SU-DHL-6 (cell line): Measurements from ENCODE around the gene HOPX.

Experiments
- H2AFZ ChIP-seq: fragments of 200-600 bp; sonication (generic); 2 replicates; pipeline ENCODE4 v1.6.1; 2014; ENCODE audit warnings: low read depth, mild to moderate bottlenecking, moderate library complexity, mixed read lengths, antibody characterized with exemption, low read length; ENCODE audit not compliant: severe bottlenecking
- H3F3A ChIP-seq: fragments of 200-600 bp; shearing (Covaris generic); 2 replicates; pipeline ENCODE4 v1.6.0; 2016; ENCODE audit warnings: antibody characterized with exemption, mild to moderate bottlenecking; ENCODE audit not compliant: insufficient read depth
- H3K27ac ChIP-seq: fragments of 200-600 bp; sonication (generic); 2 replicates; pipeline ENCODE4 v1.5.1; 2016; ENCODE audit warnings: low read depth, mild to moderate bottlenecking, low read length, moderate library complexity, mixed read lengths
- H3K27me3 ChIP-seq: fragments of 200-600 bp; sonication (generic), shearing (Covaris generic); 2 replicates; pipeline ENCODE4 v1.6.0; 2014; ENCODE audit warnings: mild to moderate bottlenecking, low read length
- H3K36me3 ChIP-seq: fragments of 200-600 bp; sonication (generic); 2 replicates; pipeline ENCODE4 v1.6.1; 2014; ENCODE audit warnings: mild to moderate bottlenecking, low read length, mixed read lengths
- H3K4me2 ChIP-seq: fragments of 300-600, 200-600 bp; shearing (Covaris generic), sonication (generic); 2 replicates; pipeline ENCODE4 v1.6.0; 2014; ENCODE audit warnings: low read length, low read depth, mild to moderate bottlenecking; ENCODE audit not compliant: poor library complexity, severe bottlenecking
- H3K4me3 ChIP-seq: fragments of 200-600 bp; sonication (generic); 2 replicates; pipeline ENCODE4 v1.5.1; 2014; ENCODE audit warnings: antibody characterized with exemption, low read length, mild to moderate bottlenecking, mixed read lengths; ENCODE audit not compliant: insufficient read depth, poor library complexity, severe bottlenecking
- H3K79me2 ChIP-seq: fragments of 200-600 bp; sonication (generic); 2 replicates; pipeline ENCODE4 v1.6.1; 2014; ENCODE audit warnings: mild to moderate bottlenecking, low read length, moderate library complexity; ENCODE audit not compliant: insufficient read depth
- H3K9ac ChIP-seq: fragments of 200-600 bp; sonication (generic); 2 replicates; pipeline ENCODE4 v1.7.0; 2014; ENCODE audit warnings: mild to moderate bottlenecking, low read length
- H3K9me2 ChIP-seq: fragments of 200-600 bp; sonication (generic); replicated peaks from 2 replicates; pipeline ENCODE4 v1.6.1; 2014; ENCODE audit warnings: low read length; ENCODE audit not compliant: insufficient read depth
- H3K9me3 ChIP-seq: fragments of 200-600 bp; sonication (generic); 2 replicates; pipeline ENCODE4 v1.6.1; 2014; ENCODE audit warnings: low read length, mixed read lengths; ENCODE audit not compliant: insufficient read depth
- H4K20me1 ChIP-seq: fragments of 200-600 bp; sonication (generic); 2 replicates; pipeline ENCODE4 v1.6.1; 2014; ENCODE audit warnings: low read depth, mild to moderate bottlenecking, antibody characterized with exemption, low read length, moderate library complexity, mixed read lengths
- CTCF ChIP-seq: fragments of 200-600 bp; sonication (generic); IDR thresholded peaks from one replicate; pipeline ENCODE4 v1.5.1; 2017; ENCODE audit warnings: antibody characterized with exemption, mild to moderate bottlenecking, low read length, moderate library complexity; ENCODE audit not compliant: insufficient read depth, poor library complexity, severe bottlenecking
- EZH2phosphoT487 ChIP-seq: fragments of 200-600 bp; sonication (generic), shearing (Covaris generic); conservative IDR thresholded peaks from 2 replicates; pipeline ENCODE4 v1.6.1; 2018; ENCODE audit warnings: mild to moderate bottlenecking, antibody characterized with exemption, low read length, moderate library complexity, mixed read lengths

HOPX gene

GRCh38 chr4:56708146-56708545 lies 27.1 kb upstream of the HOPX start:
- no peak for TF ChIP-seq CTCF
- no peak for TF ChIP-seq EZH2phosphoT487
- Histone ChIP-seq H3K27me3 (no peaks in the 10 kb centered on the region), H3K9me2 (no peaks in the 10 kb centered on the region), H3K79me2 (no peaks in the 10 kb centered on the region), H3K36me3 (no peaks in the 10 kb centered on the region), H3K4me3 (no peak overlapping the region), H3F3A (no peaks in the 10 kb centered on the region), H3K4me2 (no peak overlapping the region), H3K9ac (no peak overlapping the region), H3K27ac (no peak overlapping the region), H4K20me1 (no peaks in the 10 kb centered on the region), H2AFZ (no peak overlapping the region), H3K9me3 (no peaks in the 10 kb centered on the region)

GRCh38 chr4:56705966-56706365 lies 24.9 kb upstream of the HOPX start:
- no peaks in the 10 kb centered on the region for H3F3A ChIP-seq
- no peaks in the 10 kb centered on the region for H3K36me3 ChIP-seq
- no peaks in the 10 kb centered on the region for H4K20me1 ChIP-seq
- no peaks in the 10 kb centered on the region for H3K79me2 ChIP-seq
- H3K9me3 ChIP-seq, result no peaks in the 10 kb centered on the region
- H3K9me2 ChIP-seq, result no peaks in the 10 kb centered on the region
- no peaks in the 10 kb centered on the region for H3K27me3 ChIP-seq
- H3K27ac ChIP-seq, result no peak overlapping the region
- no peak for TF ChIP-seq EZH2phosphoT487
- no peak for TF ChIP-seq CTCF
- no peak overlapping the region for H3K4me2 ChIP-seq
- H3K9ac ChIP-seq, result no peak overlapping the region
- no peak overlapping the region for H2AFZ ChIP-seq
- H3K4me3 ChIP-seq, result no peak overlapping the region

GRCh38 chr4:56705334-56705733 lies 24.2 kb upstream of the HOPX start:
- no peak overlapping the region for H3K4me3 ChIP-seq
- H3F3A ChIP-seq, result no peaks in the 10 kb centered on the region
- H4K20me1 ChIP-seq, result no peaks in the 10 kb centered on the region
- no peaks in the 10 kb centered on the region for H3K9me2 ChIP-seq
- no peaks in the 10 kb centered on the region for H3K36me3 ChIP-seq
- no peak overlapping the region for H2AFZ ChIP-seq
- H3K27me3 ChIP-seq, result no peaks in the 10 kb centered on the region
- no peak overlapping the region for H3K4me2 ChIP-seq
- H3K79me2 ChIP-seq, result no peaks in the 10 kb centered on the region
- TF ChIP-seq EZH2phosphoT487 (no peak), CTCF (no peak)
- H3K27ac ChIP-seq, result no peak overlapping the region
- H3K9me3 ChIP-seq, result no peaks in the 10 kb centered on the region
- no peak overlapping the region for H3K9ac ChIP-seq
